H1 (cell line): ENCODE data around the gene CLCN3. TPM values are rescaled to one million over a fixed set of nuclear protein-coding genes. Genes with fewer than 3 reads are reported as not detected.

ENCODE experiments used
- CTCF ChIA-PET: fragments of 300-600 bp; sonication (Branson Sonifier 250); formaldehyde crosslinking; loops from one replicate; lab custom pipeline; 2021; ENCODE audit not compliant: partially characterized antibody; lab: Charles Lee
- POLR2A ChIA-PET: fragments of 300-600 bp; sonication (Branson Sonifier 250); formaldehyde crosslinking; loops from one replicate; lab custom pipeline; 2021; ENCODE audit warnings: inconsistent platforms; ENCODE audit not compliant: partially characterized antibody; lab: Charles Lee
- DNase-seq, 2 experiments: peaks; one replicate each; pipeline versions ENCODE4 v3.0.0 to v3.0.0-alpha.2; 2010 to 2022; ENCODE audit warnings: low spot score in 2 of 2, low read depth in 1 of 2, mixed read lengths in 1 of 2
- FAIRE-seq: peaks from 2 replicates; lab custom pipeline; 2011; peaks lifted over from hg19 to GRCh38; lab: Jason Lieb, UNC
- H2AFZ ChIP-seq: 2 replicates; pipeline ENCODE4 v1.8.1; 2012; ENCODE audit warnings: low read length, inconsistent platforms
- H2AK5ac ChIP-seq: 2 replicates; pipeline ENCODE4 v1.6.1; 2013; ENCODE audit warnings: low read depth, low read length
- H2BK120ac ChIP-seq: replicated peaks from 2 replicates; pipeline ENCODE3; 2013; ENCODE audit warnings: low read depth, low read length, inconsistent platforms
- H2BK12ac ChIP-seq: 2 replicates; pipeline ENCODE4 v1.6.1; 2013; ENCODE audit warnings: low read depth, low read length
- H2BK15ac ChIP-seq: 2 replicates; pipeline ENCODE4 v1.6.1; 2013; ENCODE audit warnings: low read length
- H2BK20ac ChIP-seq: 2 replicates; pipeline ENCODE4 v1.6.1; 2013; ENCODE audit warnings: low read length
- H2BK5ac ChIP-seq: 2 replicates; pipeline ENCODE4 v1.6.1; 2013; ENCODE audit warnings: low read depth, low read length
- H3K14ac ChIP-seq: 2 replicates; pipeline ENCODE4 v1.6.1; 2013; ENCODE audit warnings: inconsistent platforms; ENCODE audit not compliant: insufficient read length
- H3K18ac ChIP-seq: 2 replicates; pipeline ENCODE4 v1.6.1; 2013; ENCODE audit warnings: low read length; ENCODE audit errors: extremely low read depth
- H3K23ac ChIP-seq: 2 replicates; pipeline ENCODE4 v1.6.1; 2013; ENCODE audit warnings: inconsistent platforms; ENCODE audit not compliant: insufficient read length
- H3K23me2 ChIP-seq: 2 replicates; pipeline ENCODE4 v1.6.1; 2013; ENCODE audit warnings: low read depth, low read length
- H3K27ac ChIP-seq: 2 replicates; pipeline ENCODE4 v1.6.1; 2011; ENCODE audit warnings: low read depth, low read length, inconsistent platforms
- H3K27me3 ChIP-seq, 4 experiments: replicated peaks in 1 of 4; 1 replicate in 1 of 4; 2 replicates in 3 of 4; pipeline versions ENCODE4 v1.6.1 to v1.8.1; 2011 to 2013; ENCODE audit warnings: low read length in 3 of 4, mild to moderate bottlenecking in 3 of 4, inconsistent platforms in 2 of 4, mixed read lengths in 2 of 4, moderate library complexity in 1 of 4; ENCODE audit not compliant: control insufficient read depth in 3 of 4, insufficient read depth in 3 of 4; ENCODE audit errors: extremely low read depth in 1 of 4
- H3K36me3 ChIP-seq, 4 experiments: 2 replicates each; pipeline versions ENCODE4 v1.6.1 to v1.8.1; 2011 to 2013; ENCODE audit warnings: mild to moderate bottlenecking in 4 of 4, low read length in 3 of 4, moderate library complexity in 2 of 4, control low read depth in 1 of 4, inconsistent platforms in 1 of 4; ENCODE audit not compliant: insufficient read depth in 4 of 4, control insufficient read depth in 2 of 4
- H3K4ac ChIP-seq: replicated peaks from 2 replicates; pipeline ENCODE3; 2013; ENCODE audit warnings: low read length, low read depth, mixed read lengths, inconsistent platforms; ENCODE audit not compliant: insufficient read length
- H3K4me1 ChIP-seq, 4 experiments: replicated peaks in 1 of 4; 1 replicate in 1 of 4; 2 replicates in 3 of 4; pipeline versions ENCODE4 v1.6.1 to v1.8.1; 2011 to 2013; ENCODE audit warnings: low read length in 3 of 4, inconsistent platforms in 2 of 4, mixed read lengths in 1 of 4; ENCODE audit not compliant: insufficient read depth in 4 of 4, control insufficient read depth in 3 of 4
- H3K4me2 ChIP-seq, 2 experiments: 2 replicates each; pipeline versions ENCODE4 v1.6.1 to v1.8.1; 2011 to 2013; ENCODE audit warnings: low read depth in 2 of 2, low read length in 2 of 2, control low read depth in 1 of 2, inconsistent platforms in 1 of 2, mild to moderate bottlenecking in 1 of 2; ENCODE audit not compliant: insufficient read depth in 1 of 2
- H3K4me3 ChIP-seq, 4 experiments: fragments of 200-600, 300-600 bp in 1 of 4; sonication (generic), shearing (Covaris generic), sonication (Bioruptor Twin) in 1 of 4; 2 replicates each; pipeline versions ENCODE4 v1.5.1 to v1.8.1; 2011 to 2016; ENCODE audit warnings: low read length in 4 of 4, low read depth in 3 of 4, control low read depth in 2 of 4, inconsistent platforms in 2 of 4, mild to moderate bottlenecking in 2 of 4, mixed read lengths in 1 of 4, moderate library complexity in 1 of 4; ENCODE audit not compliant: insufficient read depth in 2 of 4; ENCODE audit errors: extremely low read depth in 1 of 4
- H3K56ac ChIP-seq: replicated peaks from 2 replicates; pipeline ENCODE3; 2013; ENCODE audit warnings: low read depth, mild to moderate bottlenecking, mixed read lengths, low read length, inconsistent platforms; ENCODE audit not compliant: insufficient read length
- H3K79me1 ChIP-seq: 2 replicates; pipeline ENCODE4 v1.6.1; 2013; ENCODE audit warnings: low read depth, low read length, control low read depth
- H3K79me2 ChIP-seq, 2 experiments: 2 replicates each; pipeline versions ENCODE4 v1.6.1 to v1.8.1; 2012 to 2013; ENCODE audit warnings: low read length in 2 of 2, mild to moderate bottlenecking in 2 of 2, inconsistent platforms in 1 of 2; ENCODE audit not compliant: insufficient read depth in 2 of 2, control insufficient read depth in 1 of 2
- H3K9ac ChIP-seq, 4 experiments: replicated peaks in 1 of 4; 1 replicate in 1 of 4; 2 replicates in 3 of 4; pipeline versions ENCODE4 v1.6.1 to v1.8.1; 2011 to 2013; ENCODE audit warnings: low read depth in 3 of 4, low read length in 3 of 4, control low read depth in 2 of 4, mild to moderate bottlenecking in 2 of 4, moderate library complexity in 2 of 4, inconsistent platforms in 1 of 4; ENCODE audit errors: extremely low read depth in 1 of 4
- H3K9me3 ChIP-seq, 2 experiments: 2 replicates each; pipeline versions ENCODE4 v1.6.1 to v1.8.1; 2012 to 2013; ENCODE audit warnings: mild to moderate bottlenecking in 2 of 2, moderate library complexity in 2 of 2, control low read depth in 1 of 2, inconsistent platforms in 1 of 2, low read depth in 1 of 2, low read length in 1 of 2, mixed read lengths in 1 of 2; ENCODE audit not compliant: insufficient read depth in 2 of 2
- H4K20me1 ChIP-seq, 2 experiments: replicated peaks in 1 of 2; 2 replicates each; pipeline versions ENCODE3 to v1.8.1; 2011 to 2013; ENCODE audit warnings: inconsistent platforms in 2 of 2, low read length in 2 of 2, mild to moderate bottlenecking in 1 of 2; ENCODE audit not compliant: insufficient read depth in 2 of 2, control insufficient read depth in 1 of 2
- H4K5ac ChIP-seq: 2 replicates; pipeline ENCODE4 v1.6.1; 2013; ENCODE audit warnings: low read length, low read depth, mixed read lengths, inconsistent platforms; ENCODE audit not compliant: insufficient read length
- H4K8ac ChIP-seq: 2 replicates; pipeline ENCODE4 v1.8.0; 2013; ENCODE audit warnings: mild to moderate bottlenecking, moderate library complexity, low read length, inconsistent platforms; ENCODE audit not compliant: insufficient read depth; ENCODE audit errors: extremely low read depth
- H4K91ac ChIP-seq: replicated peaks from 2 replicates; pipeline ENCODE3; 2013; ENCODE audit warnings: low read length, mixed read lengths, inconsistent platforms; ENCODE audit not compliant: insufficient read length
- BACH1 ChIP-seq: IDR thresholded peaks from 2 replicates; pipeline ENCODE4 v1.6.1; 2012; ENCODE audit warnings: low read length, improper control_type of control experiment
- BRCA1 ChIP-seq: IDR thresholded peaks from 2 replicates; pipeline ENCODE4 v1.6.1; 2012; ENCODE audit warnings: low read depth, low read length, improper control_type of control experiment
- CTCF ChIP-seq, 3 experiments: IDR thresholded peaks; 1 replicate in 2 of 3; 2 replicates in 1 of 3; pipeline versions ENCODE4 v1.5.1 to v1.6.1; 2011; ENCODE audit warnings: low read length in 3 of 3, mild to moderate bottlenecking in 3 of 3, inconsistent platforms in 2 of 3, low read depth in 1 of 3, moderate library complexity in 1 of 3; ENCODE audit not compliant: insufficient read depth in 1 of 3; ENCODE audit errors: control extremely low read depth in 1 of 3
- RNF2 ChIP-seq: fragments of 200-900, 300-1000 bp; sonication (generic); IDR thresholded peaks from 2 replicates; pipeline ENCODE4 v1.7.1; 2016; ENCODE audit warnings: borderline replicate concordance, low read depth, mild to moderate bottlenecking, antibody characterized with exemption, low read length; ENCODE audit not compliant: poor library complexity, severe bottlenecking; ENCODE audit errors: missing control alignments
- RXRA ChIP-seq: IDR thresholded peaks from 2 replicates; pipeline ENCODE4 v1.6.1; 2011; ENCODE audit warnings: low read depth, mild to moderate bottlenecking, low read length, moderate library complexity; ENCODE audit not compliant: insufficient read depth
- SP4 ChIP-seq: IDR thresholded peaks from 2 replicates; pipeline ENCODE4 v1.6.1; 2012; ENCODE audit warnings: low read length, inconsistent platforms
- SRF ChIP-seq: IDR thresholded peaks from 2 replicates; pipeline ENCODE4 v1.6.1; 2011; ENCODE audit warnings: mild to moderate bottlenecking, low read depth, low read length, moderate library complexity
- SUZ12 ChIP-seq: fragments of 200-600 bp; sonication (generic); IDR thresholded peaks from 2 replicates; pipeline ENCODE4 v1.6.1; 2012; ENCODE audit warnings: mild to moderate bottlenecking, inconsistent platforms, low read length, moderate library complexity, mixed read lengths
- WGBS, 2 experiments: shearing (Covaris generic) in 1 of 2; methylation state at CpG; one replicate each; pipeline versions ENCODE4 v1.1.6 to v1.1.7; 2013 to 2015; ENCODE audit warnings: low lambda C conversion rate in 2 of 2, mixed read lengths in 2 of 2, inconsistent platforms in 1 of 2, low coverage in 1 of 2, missing lambda C conversion rate in 1 of 2; ENCODE audit not compliant: insufficient replicate concordance in 2 of 2, insufficient coverage in 1 of 2, insufficient read length in 1 of 2; ENCODE audit errors: extremely low coverage in 1 of 2, missing lambda C conversion rate in 1 of 2; 5-methylcytosine and 5-hydroxymethylcytosine counted together
- polyA plus RNA-seq, 7 experiments: library from polyadenylated mRNA; depleted of rRNA in 3 of 7; stranded (reverse) in 5 of 7; unstranded in 2 of 7; fragments of >200 nt in 5 of 7; fragments of 200-250 nt in 2 of 7; gene quantifications; 1 replicate in 5 of 7; 2 replicates in 1 of 7; 4 replicates in 1 of 7; pipeline versions ENCODE4 v1.2.1 to v1.2.3, GENCODE V29; 2011 to 2013; ENCODE audit warnings: missing spikeins in 2 of 7, mixed read lengths in 2 of 7
- total RNA-seq: library from RNA; stranded (reverse); fragmentation: NEBNext Ultra II Directional; extraction: Animal tissue kit (Norgen Biotek cat#: 25700); gene quantifications from 2 replicates; pipeline ENCODE4 v1.2.1, GENCODE V29; 2021
- TF ChIP-seq, protein P1 (sequence below): IDR thresholded peaks from 2 replicates; pipeline ENCODE4 v1.6.1; 2012; ENCODE audit warnings: inconsistent platforms

Gene CLCN3
- total and polyA plus RNA-seq, 2 of the 8 experiments (the other 6 are each of a cell fraction or from before 2014, with no cell fraction given) = 8.8 to 32.8 TPM

- H3K56ac ChIP-seq = no peak overlapping the region
- CTCF ChIA-PET = interaction anchor here (1.0 to 1.6 kb wide), 2 partner anchors 10 to 17 kb away, joined by 3 to 5 read pairs; no protein-coding TSS in a partner anchor
Observed at GRCh38 chr4:169630069-169630468, 9.7 kb downstream of the CLCN3 start.

More at GRCh38 chr4:169630069-169630468, 9.7 kb downstream of the CLCN3 start:
- Histone ChIP-seq H3K23ac (no peak overlapping the region), H3K79me1 (no peaks in the 10 kb centered on the region; the same call in 1 of the 2 replicates), H3K18ac (no peak overlapping the region), H3K27me3 (no peaks in the 10 kb centered on the region), H3K4me2 (no peak overlapping the region), H4K5ac (no peak overlapping the region), H2AFZ (no peak overlapping the region), H3K36me3 (no peaks in the 10 kb centered on the region), H4K20me1 (peaks cover 0 to 2% of the 10 kb centered on the region in 2 experiments), H4K91ac (no peak overlapping the region), H2BK5ac (no peak overlapping the region), H3K9ac (no peak overlapping the region), H3K27ac (no peak overlapping the region), H4K8ac (no peak overlapping the region), H3K9me3 (no peaks in the 10 kb centered on the region), H2BK12ac (no peak overlapping the region), H2BK20ac (no peak overlapping the region), H3K79me2 (peaks cover 7 to 75% of the 10 kb centered on the region in 2 experiments; a peak in 3 of 4 replicates), H2BK120ac (no peak overlapping the region), H3K14ac (no peak overlapping the region), H2BK15ac (no peak overlapping the region), H3K23me2 (no peaks in the 10 kb centered on the region), H3K4ac (no peak overlapping the region), H3K4me3 (no peak overlapping the region), H2AK5ac (no peak overlapping the region), H3K4me1 (no peaks in the 10 kb centered on the region)
- TF ChIP-seq BACH1 (no peak), SRF (no peak), SP4 (no peak), BRCA1 (no peak), RNF2 (no peak), RXRA (no peak), SUZ12 (no peak), CTCF (IDR thresholded peaks at IDR 0.05; ENCODE audit: control extremely low read depth in 1 of 3, insufficient read depth in 1 of 3, low read depth in 1 of 3, low read length in 3 of 3) (no peak)
- TF ChIP-seq, protein P1, sequence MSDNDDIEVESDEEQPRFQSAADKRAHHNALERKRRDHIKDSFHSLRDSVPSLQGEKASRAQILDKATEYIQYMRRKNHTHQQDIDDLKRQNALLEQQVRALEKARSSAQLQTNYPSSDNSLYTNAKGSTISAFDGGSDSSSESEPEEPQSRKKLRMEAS = no peak
- no peak for DNase-seq
- POLR2A ChIA-PET = interaction anchor here (1.7 kb wide), 1 partner anchor 10 kb away, joined by 4 read pairs; the partner anchor contains the start of gene CLCN3
- no peak for FAIRE-seq
- WGBS, 2 experiments = 98% methylated on average over 3 of the region's 3 CpGs; no CpG with 5 or more reads in 1 of the 2 experiments
